HepG2 (cell line): Measurements from ENCODE around the gene DPAGT1. TPM values are rescaled to one million over a fixed set of nuclear protein-coding genes. Genes with fewer than 3 reads are reported as not detected.
"Not testable (repeated sequence)": the region's sequence is repeated elsewhere in the genome, so short reads cannot be mapped to it uniquely, and the experiment has no call there.

Source experiments
- ATAC-seq: fragments of 200-7000 bp; cut with Tn5 transposase; 3 replicates; pipeline ENCODE4 v1.9.1; 2020; ENCODE audit warnings: mild to moderate bottlenecking, moderate library complexity
- BruUV-seq: library from RNA; stranded (reverse); fragments of 400-500 nt; replicated peaks from 2 replicates; lab custom pipeline; 2021; lab: Mats Ljungman, UMichigan
- CTCF ChIA-PET: fragments of 300-600 bp; formaldehyde crosslinking; extraction: SDS; loops from one replicate; lab custom pipeline; 2021; ENCODE audit warnings: low total read pairs, inconsistent platforms, low intra/inter-chr PET ratio; lab: Yijun Ruan, JAX
- POLR2A ChIA-PET: fragments of 350-600 bp; sonication (Branson Sonifier 250); formaldehyde crosslinking; loops from one replicate; lab custom pipeline; 2020; ENCODE audit warnings: antibody characterized with exemption, inconsistent platforms; lab: Yijun Ruan, JAX
- DNase-seq: peaks from one replicate; pipeline ENCODE4 v3.0.0-alpha.2; 2015; ENCODE audit warnings: low spot score
- FAIRE-seq: peaks from 3 replicates; lab custom pipeline; 2011; peaks lifted over from hg19 to GRCh38; lab: Jason Lieb, UNC
- H2AFZ ChIP-seq: one replicate; pipeline ENCODE4 v1.6.1; 2011; ENCODE audit warnings: low read length, inconsistent platforms
- H3K27ac ChIP-seq: fragments of 300-600 bp; 3 replicates; pipeline ENCODE4 v1.8.0; 2011; ENCODE audit warnings: mixed run types, mild to moderate bottlenecking, mixed read lengths, low read length, inconsistent platforms; ENCODE audit not compliant: insufficient read depth; ENCODE audit errors: extremely low read length
- H3K27me3 ChIP-seq, 2 experiments: fragments of 200-600 bp in 1 of 2; 2 replicates in 1 of 2; 3 replicates in 1 of 2; pipeline versions ENCODE4 v1.6.0 to v1.8.0; 2011; ENCODE audit warnings: low read length in 2 of 2, mild to moderate bottlenecking in 2 of 2, moderate library complexity in 2 of 2, inconsistent platforms in 1 of 2; ENCODE audit not compliant: insufficient read depth in 2 of 2, control insufficient read depth in 1 of 2
- H3K36me3 ChIP-seq, 2 experiments: fragments of 200-600 bp in 1 of 2; replicated peaks in 1 of 2; 2 replicates in 1 of 2; 3 replicates in 1 of 2; pipeline versions ENCODE4 v1.5.1 to v1.8.0; 2011; ENCODE audit warnings: low read length in 2 of 2, inconsistent platforms in 1 of 2; ENCODE audit not compliant: insufficient read depth in 2 of 2, control insufficient read depth in 1 of 2
- H3K4me1 ChIP-seq: 2 replicates; pipeline ENCODE4 v1.5.1; 2012; ENCODE audit warnings: low read length, inconsistent platforms; ENCODE audit not compliant: insufficient read depth
- H3K4me2 ChIP-seq: 2 replicates; pipeline ENCODE4 v1.6.0; 2011; ENCODE audit warnings: low read depth, low read length, inconsistent platforms
- H3K4me3 ChIP-seq, 3 experiments: fragments of 200-600 bp in 1 of 3; sonication (generic), shearing (Covaris generic) in 1 of 3; replicated peaks in 1 of 3; 2 replicates each; pipeline ENCODE4 v1.5.1; 2011 to 2016; ENCODE audit warnings: low read length in 3 of 3, inconsistent platforms in 2 of 3, low read depth in 2 of 3, mild to moderate bottlenecking in 2 of 3, control low read depth in 1 of 3, mixed read lengths in 1 of 3; ENCODE audit not compliant: insufficient read depth in 1 of 3
- H3K79me2 ChIP-seq: one replicate; pipeline ENCODE4 v1.6.1; 2011; ENCODE audit warnings: low read length, inconsistent platforms; ENCODE audit not compliant: insufficient read depth
- H3K9ac ChIP-seq: 2 replicates; pipeline ENCODE4 v1.6.0; 2011; ENCODE audit warnings: mild to moderate bottlenecking, low read depth, low read length, inconsistent platforms; ENCODE audit not compliant: insufficient read depth
- H3K9me3 ChIP-seq: 2 replicates; pipeline ENCODE4 v1.5.1; 2012; ENCODE audit warnings: mild to moderate bottlenecking, low read length
- H4K20me1 ChIP-seq: 2 replicates; pipeline ENCODE4 v1.6.0; 2011; ENCODE audit warnings: inconsistent platforms, mild to moderate bottlenecking, low read length, moderate library complexity; ENCODE audit not compliant: insufficient read depth
- AGO1 ChIP-seq: fragments of 200-400 bp; formaldehyde crosslinking; IDR thresholded peaks from 2 replicates; pipeline ENCODE4 v1.6.1; 2017; ENCODE audit warnings: mild to moderate bottlenecking, low read depth, low read length, moderate library complexity; ENCODE audit not compliant: poor library complexity, severe bottlenecking
- ARID2 ChIP-seq: sonication (generic); formaldehyde crosslinking; IDR thresholded peaks from 2 replicates; pipeline ENCODE4 v1.8.1; 2022; ENCODE audit warnings: mild to moderate bottlenecking, missing genetic modification reagents, borderline replicate concordance
- ESRRA ChIP-seq: sonication (generic); formaldehyde crosslinking; IDR thresholded peaks from 2 replicates; pipeline ENCODE4 v1.5.1; 2020; ENCODE audit warnings: mild to moderate bottlenecking, low read depth, missing genetic modification reagents
- HCFC1 ChIP-seq: fragments of 150-350 bp; IDR thresholded peaks from 2 replicates; pipeline ENCODE4 v1.6.1; 2014; ENCODE audit warnings: low read depth, low read length
- MIXL1 ChIP-seq: IDR thresholded peaks from 2 replicates; pipeline ENCODE4 v1.6.1; 2016
- STAG1 ChIP-seq: sonication (generic); formaldehyde crosslinking; IDR thresholded peaks from 2 replicates; pipeline ENCODE4 v1.4.0; 2020; ENCODE audit warnings: missing genetic modification reagents
- TBP ChIP-seq: sonication (generic); formaldehyde crosslinking; IDR thresholded peaks from 2 replicates; pipeline ENCODE4 v1.5.0; 2020; ENCODE audit warnings: missing genetic modification reagents
- THYN1 ChIP-seq: sonication (generic); formaldehyde crosslinking; IDR thresholded peaks from 2 replicates; pipeline ENCODE4 v1.8.1; 2023; ENCODE audit warnings: low read depth, mild to moderate bottlenecking, moderate library complexity, missing genetic modification reagents, borderline replicate concordance
- ZKSCAN8 ChIP-seq: IDR thresholded peaks from 2 replicates; pipeline ENCODE4 v1.6.1; 2016; ENCODE audit warnings: borderline replicate concordance, missing genetic modification reagents, missing compliant biosample characterization
- ZNF251 ChIP-seq: sonication (generic); formaldehyde crosslinking; IDR thresholded peaks from 2 replicates; pipeline ENCODE4 v1.9.0; 2021; ENCODE audit warnings: mild to moderate bottlenecking, missing genetic modification reagents
- ZNF577 ChIP-seq: sonication (generic); formaldehyde crosslinking; IDR thresholded peaks from 2 replicates; pipeline ENCODE4 v1.4.0; 2020; ENCODE audit warnings: mild to moderate bottlenecking, low read depth, missing genetic modification reagents, borderline replicate concordance
- WGBS: methylation state at CpG from one replicate; pipeline ENCODE4 v1.1.6; 2017; ENCODE audit warnings: low lambda C conversion rate; 5-methylcytosine and 5-hydroxymethylcytosine counted together
- in situ Hi-C: cut with HindIII; loops from 2 replicates; pipeline ENCODE4 v1.10.0; 2017; ENCODE audit warnings: low pct_unique_long_range_greater_than_20kb; ENCODE audit not compliant: extremely low pct_ligation_motif_present
- intact Hi-C: fragments of 100-400 bp; cut with micrococcal nuclease; formaldehyde crosslinking; loops from one replicate; pipeline ENCODE4 v1.10.0; 2022; ENCODE audit not compliant: unreplicated experiment
- polyA plus RNA-seq, 8 experiments: library from polyadenylated mRNA; depleted of rRNA in 3 of 8; stranded (reverse) in 7 of 8; unstranded in 1 of 8; fragments of >200 nt; fragmentation: Illumina TruSeq in 4 of 8; extraction: Trizol in 4 of 8; gene quantifications; 2 replicates each; pipeline versions ENCODE4 v1.2.1 to v1.2.3, GENCODE V29; 2011 to 2016; ENCODE audit warnings: low read depth in 4 of 8, missing spikeins in 1 of 8, mixed read lengths in 1 of 8; ENCODE audit not compliant: insufficient read depth in 1 of 8
- total RNA-seq, 5 experiments: library from RNA; depleted of rRNA; stranded (reverse); fragments of >200 nt; fragmentation: Illumina TruSeq; extraction: Trizol; gene quantifications; 2 replicates each; pipeline ENCODE4 v1.2.3, GENCODE V29; 2016; ENCODE audit warnings: low read depth in 1 of 5

The DPAGT1 gene
- total and polyA plus RNA-seq, 2 of the 13 experiments (the other 11 are each of a cell fraction or from before 2014, with no cell fraction given) = 37.6 to 70.7 TPM

GRCh38 chr11:119144825-119145486 lies 43.3 kb upstream of the DPAGT1 start (continued):
- TF ChIP-seq ZNF577 (CRISPR knock-in tag) = no peak
- no peak for TF ChIP-seq ZKSCAN8 (CRISPR knock-in tag)
- no peak for TF ChIP-seq THYN1 (CRISPR knock-in tag)
- no peak for TF ChIP-seq HCFC1
- no peak for TF ChIP-seq ZNF251
- peak; percentile 27; the same call in 1 of the 2 replicates for TF ChIP-seq MIXL1 (CRISPR knock-in tag)
- TF ChIP-seq TBP = no peak
- no peak for TF ChIP-seq ESRRA
- TF ChIP-seq AGO1 = no peak
- peak; percentile 54 for TF ChIP-seq STAG1 (CRISPR knock-in tag)
- TF ChIP-seq ARID2 (CRISPR knock-in tag) = no peak

DNA sequence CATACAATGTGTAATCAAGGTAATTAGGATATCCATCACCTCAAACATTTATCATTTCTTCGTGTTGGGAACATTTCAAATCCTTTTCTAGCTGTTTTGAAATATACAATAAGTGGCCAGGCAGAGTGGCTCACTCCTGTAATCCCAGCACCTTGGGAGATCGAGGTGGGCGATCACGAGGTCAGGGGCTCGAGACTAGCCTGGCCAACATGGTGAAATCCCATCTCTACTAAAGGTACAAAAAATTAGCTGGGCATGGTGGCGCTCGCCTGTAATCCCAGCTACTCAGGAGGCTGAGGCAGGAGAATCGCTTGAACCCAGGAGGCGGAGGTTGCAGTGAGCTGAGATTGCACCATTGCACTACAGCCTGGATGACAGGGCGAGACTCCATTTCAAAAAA lies 37.6 kb upstream of the DPAGT1 start:
- ATAC-seq, FAIRE-seq, H3K36me3 ChIP-seq, H3K79me2 ChIP-seq, H4K20me1 ChIP-seq, CTCF ChIA-PET, H3K4me1 ChIP-seq, H3K9me3 ChIP-seq, DNase-seq, H3K4me2 ChIP-seq, intact Hi-C loops, in situ Hi-C loops, H3K4me3 ChIP-seq, H3K27me3 ChIP-seq, BruUV-seq, H3K9ac ChIP-seq, H3K27ac ChIP-seq, H2AFZ ChIP-seq: not testable (repeated sequence)
- POLR2A ChIA-PET = interaction anchor here (1.0 kb wide), 1 partner anchor 33 kb away, joined by 3 read pairs; the partner anchor contains the start of gene C2CD2L
- WGBS = 67% methylated on average over 10 of the region's 10 CpGs
